Hindlimb muscle (tissue), 1 donor: ENCODE data around the gene DCDC2B. TPM values are rescaled to one million over a fixed set of nuclear protein-coding genes. Genes with fewer than 3 reads are reported as not detected.

Experiments used
- DNase-seq: peaks from one replicate; pipeline ENCODE4 v3.0.0-alpha.2; 2013
- polyA plus RNA-seq: library from polyadenylated mRNA; unstranded; fragments of 120-200 nt; gene quantifications from one replicate; pipeline ENCODE4 v1.2.1, GENCODE V29; 2013; ENCODE audit not compliant: insufficient read length

Gene DCDC2B
- polyA plus RNA-seq, 1 donor = 0.67 TPM

DNA sequence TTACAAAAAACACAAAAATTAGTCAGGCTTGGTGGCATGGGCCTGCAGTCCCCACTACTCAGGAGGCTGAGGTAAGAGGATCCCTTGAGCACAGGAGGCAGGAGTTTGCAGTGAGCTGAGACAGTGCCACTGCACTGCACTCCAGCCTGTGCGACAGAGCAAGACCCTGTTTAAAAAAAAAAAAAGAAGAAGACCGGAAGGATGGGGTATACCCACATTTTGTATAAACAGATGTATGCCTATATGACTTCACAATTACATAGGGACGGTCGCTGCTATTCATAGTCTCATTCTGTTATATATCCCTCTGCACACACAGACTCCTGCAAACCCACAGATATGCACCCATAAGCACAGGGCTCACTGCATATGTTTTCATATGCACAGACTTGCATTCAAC, 54.9 kb downstream of the DCDC2B start:
- no peak for DNase-seq

Other genes with a start within 250 kb of the DCDC2B start
- 138 TPM for gene KHDRBS1, start 195.2 kb upstream of the DCDC2B start, polyA plus RNA-seq
- 15.8 TPM for gene TMEM39B, start 136.2 kb upstream of the DCDC2B start, polyA plus RNA-seq
- gene KPNA6, start 101.0 kb upstream of the DCDC2B start, polyA plus RNA-seq = 25.6 TPM
- 30.8 TPM for gene TXLNA, start 29.4 kb upstream of the DCDC2B start, polyA plus RNA-seq
- 44.2 TPM for gene CCDC28B, start 8.5 kb upstream of the DCDC2B start, polyA plus RNA-seq
- 3.8 TPM for gene IQCC, start 3.4 kb upstream of the DCDC2B start, polyA plus RNA-seq
- gene TMEM234, start 13.3 kb downstream of the DCDC2B start, polyA plus RNA-seq = 11.3 TPM
- 149 TPM for gene EIF3I, start 13.3 kb downstream of the DCDC2B start, polyA plus RNA-seq
- gene FAM167B, start 38.1 kb downstream of the DCDC2B start, polyA plus RNA-seq = 7.6 TPM
- gene LCK, start 42.2 kb downstream of the DCDC2B start, polyA plus RNA-seq = 0.89 TPM
- gene HDAC1, start 83.0 kb downstream of the DCDC2B start, polyA plus RNA-seq = 43.7 TPM
- gene MARCKSL1, start 127.1 kb downstream of the DCDC2B start, polyA plus RNA-seq = 173 TPM
- gene FAM229A, start 153.4 kb downstream of the DCDC2B start, polyA plus RNA-seq = 7.4 TPM
- gene TSSK3, start 153.4 kb downstream of the DCDC2B start, polyA plus RNA-seq = 3.3 TPM
- gene BSDC1, start 185.4 kb downstream of the DCDC2B start, polyA plus RNA-seq = 39.8 TPM